A549 (cell line): ENCODE data around the gene RAB4B. TPM values are rescaled to one million over a fixed set of nuclear protein-coding genes. Genes with fewer than 3 reads are reported as not detected.

Experiments used
- ATAC-seq, 2 experiments: fragments of 200-7000 bp in 1 of 2; fragments of >200 bp in 1 of 2; cut with Nextera tagmentation in 1 of 2; cut with Tn5 transposase in 1 of 2; 3 replicates each; pipeline versions ENCODE4 v1.8.0 to v1.9.1; 2018 to 2020; ENCODE audit warnings: mild to moderate bottlenecking in 1 of 2, moderate library complexity in 1 of 2
- CTCF ChIA-PET: fragments of 300-600 bp; sonication (Branson Sonifier 250); formaldehyde crosslinking; extraction: SDS; loops from one replicate; lab custom pipeline; 2021; ENCODE audit warnings: antibody characterized with exemption, inconsistent platforms; lab: Yijun Ruan, JAX
- POLR2A ChIA-PET: fragments of 350-600 bp; formaldehyde crosslinking; extraction: SDS; loops from one replicate; lab custom pipeline; 2021; ENCODE audit warnings: antibody characterized with exemption, inconsistent platforms; lab: Yijun Ruan, JAX
- DNase-seq, 2 experiments: peaks; one replicate each; pipeline versions ENCODE4 v3.0.0 to v3.0.0-alpha.2; 2011 to 2016; ENCODE audit warnings: low read depth in 1 of 2, low spot score in 1 of 2
- FAIRE-seq: peaks from 2 replicates; lab custom pipeline; 2011; peaks lifted over from hg19 to GRCh38; lab: Jason Lieb, UNC
- H3K27ac ChIP-seq, 2 experiments: fragments of >200 bp; sonication (Bioruptor Twin); formaldehyde crosslinking; 3 replicates each; pipeline ENCODE4 v1.5.1; 2016 to 2017
- H3K4me1 ChIP-seq: fragments of >200 bp; sonication (Bioruptor Twin); formaldehyde crosslinking; 3 replicates; pipeline ENCODE4 v1.6.1; 2016
- H3K4me2 ChIP-seq: fragments of >200 bp; sonication (Bioruptor Twin); formaldehyde crosslinking; 3 replicates; pipeline ENCODE4 v1.6.1; 2016
- H3K4me3 ChIP-seq: fragments of >200 bp; sonication (Bioruptor Twin); formaldehyde crosslinking; 3 replicates; pipeline ENCODE4 v1.5.1; 2016
- H3K9me3 ChIP-seq: fragments of >200 bp; sonication (Bioruptor Twin); formaldehyde crosslinking; 3 replicates; pipeline ENCODE4 v1.6.1; 2016
- CBX2 ChIP-seq: fragments of 200-600 bp; sonication (generic); IDR thresholded peaks from 2 replicates; pipeline ENCODE4 v1.6.1; 2016; ENCODE audit warnings: low read depth, mild to moderate bottlenecking, borderline replicate concordance
- CBX8 ChIP-seq: fragments of 200-600 bp; sonication (generic); IDR thresholded peaks from 2 replicates; pipeline ENCODE4 v1.6.1; 2016
- CEBPB ChIP-seq, 2 experiments: fragments of >200 bp in 1 of 2; sonication (Bioruptor Twin) in 1 of 2; formaldehyde crosslinking in 1 of 2; IDR thresholded peaks; 2 replicates each; pipeline ENCODE4 v1.6.1; 2012 to 2016
- CHD2 ChIP-seq: fragments of 150-350 bp; IDR thresholded peaks from 2 replicates; pipeline ENCODE4 v1.6.1; 2014; ENCODE audit warnings: low read length; ENCODE audit not compliant: partially characterized antibody
- EHMT2 ChIP-seq: fragments of 200-600 bp; sonication (generic); IDR thresholded peaks from 2 replicates; pipeline ENCODE4 v1.6.1; 2016; ENCODE audit warnings: antibody characterized with exemption, low read depth, mild to moderate bottlenecking, moderate library complexity
- EP300 ChIP-seq, 2 experiments: fragments of >200 bp; sonication (Bioruptor Twin); formaldehyde crosslinking; IDR thresholded peaks; 2 replicates in 1 of 2; 3 replicates in 1 of 2; pipeline ENCODE4 v1.6.1; 2016 to 2017
- FOSB ChIP-seq: fragments of 250-450 bp; sonication (Bioruptor Pico); IDR thresholded peaks from 2 replicates; pipeline ENCODE4 v1.5.0; 2020; ENCODE audit warnings: mild to moderate bottlenecking, moderate library complexity
- FOSL2 ChIP-seq, 2 experiments: fragments of 450-650 bp in 1 of 2; fragments of >200 bp in 1 of 2; sonication (Bioruptor Twin) in 1 of 2; formaldehyde crosslinking; IDR thresholded peaks; 2 replicates each; pipeline versions ENCODE4 v1.5.0 to v1.6.1; 2016 to 2020; ENCODE audit warnings: mild to moderate bottlenecking in 1 of 2, moderate library complexity in 1 of 2
- HDAC2 ChIP-seq: fragments of 200-600 bp; sonication (generic); IDR thresholded peaks from 2 replicates; pipeline ENCODE4 v1.6.1; 2016
- HEYL ChIP-seq: fragments of 250-450 bp; sonication (Bioruptor Pico); IDR thresholded peaks from 2 replicates; pipeline ENCODE4 v1.8.0; 2021; ENCODE audit warnings: mild to moderate bottlenecking, moderate library complexity
- HOXA7 ChIP-seq: fragments of 250-450 bp; sonication (Bioruptor Pico); IDR thresholded peaks from 2 replicates; pipeline ENCODE4 v1.5.0; 2020; ENCODE audit warnings: mild to moderate bottlenecking, moderate library complexity
- HOXB13 ChIP-seq: fragments of 250-450 bp; sonication (Bioruptor Pico); IDR thresholded peaks from 2 replicates; pipeline ENCODE4 v1.5.0; 2020; ENCODE audit warnings: low read depth, mild to moderate bottlenecking, moderate library complexity
- JUNB ChIP-seq: fragments of >200 bp; sonication (Bioruptor Twin); formaldehyde crosslinking; IDR thresholded peaks from 2 replicates; pipeline ENCODE4 v1.6.1; 2016
- KDM1A ChIP-seq: fragments of 200-600 bp; sonication (generic); IDR thresholded peaks from 2 replicates; pipeline ENCODE4 v1.6.1; 2016; ENCODE audit warnings: low read depth, mild to moderate bottlenecking
- KDM5A ChIP-seq: fragments of 200-600 bp; sonication (generic); IDR thresholded peaks from 2 replicates; pipeline ENCODE4 v1.6.1; 2016; ENCODE audit warnings: antibody characterized with exemption, mild to moderate bottlenecking
- MAFK ChIP-seq: fragments of 450-650 bp; IDR thresholded peaks from 2 replicates; pipeline ENCODE4 v1.6.1; 2014; ENCODE audit not compliant: partially characterized antibody
- MAZ ChIP-seq: fragments of 150-350 bp; IDR thresholded peaks from 2 replicates; pipeline ENCODE4 v1.6.1; 2014; ENCODE audit warnings: antibody characterized with exemption, low read depth, low read length, borderline replicate concordance
- NPAS2 ChIP-seq: fragments of 250-450 bp; sonication (Bioruptor Pico); IDR thresholded peaks from 2 replicates; pipeline ENCODE4 v1.8.0; 2022; ENCODE audit warnings: mild to moderate bottlenecking, moderate library complexity, borderline replicate concordance
- NR3C1 ChIP-seq: fragments of >200 bp; sonication (Bioruptor Twin); formaldehyde crosslinking; IDR thresholded peaks from 3 replicates; pipeline ENCODE4 v1.6.1; 2017
- POLR2A ChIP-seq: IDR thresholded peaks from 2 replicates; pipeline ENCODE4 v1.6.1; 2012; ENCODE audit warnings: mild to moderate bottlenecking, low read length
- POLR2AphosphoS2 ChIP-seq: conservative IDR thresholded peaks from 2 replicates; pipeline ENCODE4 v1.6.1; 2012; ENCODE audit warnings: low read length, improper control_type of control experiment, inconsistent platforms
- RAD21 ChIP-seq, 2 experiments: fragments of >200 bp in 1 of 2; sonication (Bioruptor Twin) in 1 of 2; formaldehyde crosslinking in 1 of 2; IDR thresholded peaks in 1 of 2; conservative IDR thresholded peaks in 1 of 2; 2 replicates in 1 of 2; 3 replicates in 1 of 2; pipeline ENCODE4 v1.6.1; 2012 to 2018; ENCODE audit warnings: inconsistent platforms in 1 of 2
- RCOR1 ChIP-seq: fragments of 150-350 bp; IDR thresholded peaks from 2 replicates; pipeline ENCODE4 v1.6.1; 2014; ENCODE audit warnings: antibody characterized with exemption, low read length, low read depth
- RNF2 ChIP-seq: fragments of 200-600 bp; sonication (generic); IDR thresholded peaks from 2 replicates; pipeline ENCODE4 v1.6.1; 2016; ENCODE audit warnings: low read depth, mild to moderate bottlenecking, antibody characterized with exemption, moderate library complexity, borderline replicate concordance
- SMC3 ChIP-seq: fragments of >200 bp; sonication (Bioruptor Twin); formaldehyde crosslinking; IDR thresholded peaks from 3 replicates; pipeline ENCODE4 v1.6.1; 2018; ENCODE audit warnings: inconsistent platforms
- SREBF2 ChIP-seq: fragments of 450-650 bp; IDR thresholded peaks from 2 replicates; pipeline ENCODE4 v1.6.1; 2014; ENCODE audit warnings: mild to moderate bottlenecking, moderate library complexity
- ZFP36 ChIP-seq: fragments of 450-650 bp; IDR thresholded peaks from 2 replicates; pipeline ENCODE4 v1.6.1; 2014; ENCODE audit warnings: borderline replicate concordance; ENCODE audit not compliant: partially characterized antibody
- ZSCAN20 ChIP-seq: fragments of 250-450 bp; sonication (Bioruptor Pico); IDR thresholded peaks from 2 replicates; pipeline ENCODE4 v1.8.0; 2022; ENCODE audit warnings: mild to moderate bottlenecking, moderate library complexity
- WGBS: methylation state at CpG from one replicate; pipeline ENCODE4 v1.1.6; 2017; ENCODE audit errors: missing lambda C conversion rate; 5-methylcytosine and 5-hydroxymethylcytosine counted together
- polyA plus RNA-seq, 4 experiments: library from polyadenylated mRNA; depleted of rRNA in 3 of 4; stranded (reverse); fragments of >200 nt; fragmentation: RNase III in 1 of 4; extraction: RNeasy Plus Mini Kit Qiagen cat#74134 plus additional on column Dnase treatment in 1 of 4; gene quantifications; 2 replicates in 3 of 4; 3 replicates in 1 of 4; pipeline ENCODE4 v1.2.3, GENCODE V29; 2011 to 2017
- TF ChIP-seq, protein P1 (sequence below): fragments of 250-450 bp; sonication (Bioruptor Pico); IDR thresholded peaks from 2 replicates; pipeline ENCODE4 v1.5.0; 2020; ENCODE audit warnings: low read depth, mild to moderate bottlenecking, moderate library complexity
- TF ChIP-seq, protein P2 (sequence below): fragments of >200 bp; sonication (Bioruptor Twin); formaldehyde crosslinking; IDR thresholded peaks from 3 replicates; pipeline ENCODE4 v1.6.1; 2016
- TF ChIP-seq, protein P3 (sequence below): fragments of >200 bp; sonication (Bioruptor Twin); formaldehyde crosslinking; IDR thresholded peaks from 2 replicates; pipeline ENCODE4 v1.6.1; 2016
- TF ChIP-seq, protein P4 (sequence below): IDR thresholded peaks from 2 replicates; pipeline ENCODE4 v1.6.1; 2012

RAB4B gene
- polyA plus RNA-seq, 2 of the 4 experiments (the other 2 are of a cell fraction) = 20.7 to 22.9 TPM

DNA sequence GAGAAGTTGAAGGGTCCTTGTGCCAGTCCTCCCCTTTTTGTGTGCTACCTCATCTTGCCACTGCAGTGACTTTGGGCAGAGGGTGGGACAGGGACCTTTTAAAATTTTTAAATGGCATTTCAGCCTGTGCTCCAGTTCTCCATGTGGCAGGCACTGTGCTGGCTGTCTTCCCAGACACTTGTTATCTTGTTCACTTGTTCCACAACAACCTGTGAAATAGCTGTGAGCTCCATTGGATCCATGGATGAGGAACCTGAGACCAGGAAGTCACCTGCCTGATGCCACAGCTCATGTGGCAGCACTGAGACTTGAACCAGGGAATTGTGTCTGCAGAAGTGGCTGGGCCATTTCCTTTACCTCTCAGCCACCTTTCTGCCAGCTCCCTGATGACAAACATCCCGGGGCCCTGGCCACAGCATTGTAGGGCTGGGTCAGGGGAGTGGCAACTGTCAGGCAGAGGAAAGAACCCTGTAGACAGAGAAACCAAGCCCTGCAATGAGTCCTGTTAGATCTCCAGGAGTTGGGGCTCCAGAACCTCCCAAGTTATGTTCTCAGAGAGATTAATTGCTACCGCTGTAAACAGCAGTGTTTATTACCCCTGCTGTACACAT lies 27.3 kb downstream of the RAB4B start:
- no peak for FAIRE-seq
- ATAC-seq = no peak
- POLR2A ChIA-PET = interaction anchor here (0.7 to 3.3 kb wide), 2 partner anchors 15 to 27 kb away, joined by 3 to 17 read pairs; partner anchors contain the start of gene RAB4B

DNA sequence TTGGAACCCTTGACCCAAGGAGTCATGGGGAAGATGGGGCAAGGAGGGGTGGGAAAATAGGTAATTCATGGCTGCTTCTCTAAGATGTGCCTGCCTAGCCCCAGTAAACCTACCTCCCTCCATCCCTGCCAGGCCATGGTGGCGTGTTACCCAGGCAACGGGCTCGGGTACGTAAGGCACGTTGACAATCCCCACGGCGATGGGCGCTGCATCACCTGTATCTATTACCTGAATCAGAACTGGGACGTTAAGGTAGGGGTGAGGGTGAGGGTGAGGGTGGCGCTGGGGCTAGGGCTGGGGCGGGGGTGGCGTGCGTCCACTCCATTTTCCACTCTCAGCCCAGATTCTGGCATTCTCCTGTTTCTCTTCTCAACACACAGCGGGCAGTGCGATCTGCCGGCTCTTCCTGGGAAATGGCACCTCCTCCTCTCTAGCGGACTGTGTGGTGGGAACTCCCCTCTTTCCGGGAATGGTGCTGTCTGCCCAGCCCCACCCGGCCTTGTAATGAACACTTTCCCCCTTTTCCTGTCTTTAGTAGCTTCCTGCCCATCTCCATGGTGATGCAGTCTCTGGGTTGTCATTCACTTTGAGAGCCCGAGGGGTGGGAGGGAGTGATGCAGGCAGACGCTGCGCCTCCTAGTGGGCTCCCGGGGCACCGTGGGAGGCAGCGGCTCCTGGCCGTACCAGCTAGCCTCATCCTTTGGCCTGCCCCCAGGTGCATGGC lies 28.5 kb downstream of the RAB4B start:
- no peak for FAIRE-seq
- Histone ChIP-seq H3K9me3 (no peaks in the 10 kb centered on the region), H3K4me1 (peaks cover 44% of the 10 kb centered on the region), H3K4me3 (no peak overlapping the region), H3K27ac (no peak overlapping the region), H3K4me2 (no peak overlapping the region)
- ChIA-PET CTCF (interaction anchor here (0.6 to 15.7 kb wide), 57 partner anchors 8 to 507 kb away, joined by 3 to 162 read pairs (median 4); partner anchors contain the start of genes ACTMAP, CYP2F1, EGLN2 and MIA), POLR2A (interaction anchor here (0.5 to 3.3 kb wide), 7 partner anchors 8 to 143 kb away, joined by 3 to 17 read pairs (median 5); partner anchors contain the start of genes ACTMAP, EGLN2, NUMBL and RAB4B)
- ATAC-seq = peak; percentile 58 to 81
- peak; percentile 90 to 100 for DNase-seq
- 66% methylated on average over 26 of the region's 26 CpGs for WGBS
- TF ChIP-seq POLR2A (no peak), NR3C1 (no peak), EHMT2 (no peak), HOXA7 (CRISPR knock-in tag) (no peak), RAD21 (conservative IDR thresholded peaks at IDR 0.05 in 1 of 2, IDR thresholded peaks at IDR 0.05 in 1 of 2) (peak; percentile 62 to 63), KDM5A (no peak), ZSCAN20 (CRISPR knock-in tag) (no peak), ZFP36 (no peak), KDM1A (no peak), CBX2 (no peak), FOSL2 (IDR thresholded peaks at IDR 0.05) (no peak), FOSL2 (CRISPR knock-in tag; IDR thresholded peaks at IDR 0.05) (0 out of 2 replicates have a peak, but pooled peaks have one; percentile 19), NPAS2 (CRISPR knock-in tag) (no peak), SREBF2 (no peak), JUNB (no peak), RCOR1 (no peak), FOSB (CRISPR knock-in tag) (no peak), HOXB13 (no peak), POLR2AphosphoS2 (peak; percentile 88; the same call in 1 of the 2 replicates), EP300 (IDR thresholded peaks at IDR 0.05) (no peak), HEYL (CRISPR knock-in tag) (no peak), HDAC2 (no peak), SMC3 (peak; percentile 79), CBX8 (no peak), RNF2 (no peak), CHD2 (no peak)
- TF ChIP-seq, protein P1, sequence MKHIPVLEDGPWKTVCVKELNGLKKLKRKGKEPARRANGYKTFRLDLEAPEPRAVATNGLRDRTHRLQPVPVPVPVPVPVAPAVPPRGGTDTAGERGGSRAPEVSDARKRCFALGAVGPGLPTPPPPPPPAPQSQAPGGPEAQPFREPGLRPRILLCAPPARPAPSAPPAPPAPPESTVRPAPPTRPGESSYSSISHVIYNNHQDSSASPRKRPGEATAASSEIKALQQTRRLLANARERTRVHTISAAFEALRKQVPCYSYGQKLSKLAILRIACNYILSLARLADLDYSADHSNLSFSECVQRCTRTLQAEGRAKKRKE (CRISPR knock-in tag) = peak; percentile 36; the same call in 1 of the 2 replicates
- TF ChIP-seq, protein P2, sequence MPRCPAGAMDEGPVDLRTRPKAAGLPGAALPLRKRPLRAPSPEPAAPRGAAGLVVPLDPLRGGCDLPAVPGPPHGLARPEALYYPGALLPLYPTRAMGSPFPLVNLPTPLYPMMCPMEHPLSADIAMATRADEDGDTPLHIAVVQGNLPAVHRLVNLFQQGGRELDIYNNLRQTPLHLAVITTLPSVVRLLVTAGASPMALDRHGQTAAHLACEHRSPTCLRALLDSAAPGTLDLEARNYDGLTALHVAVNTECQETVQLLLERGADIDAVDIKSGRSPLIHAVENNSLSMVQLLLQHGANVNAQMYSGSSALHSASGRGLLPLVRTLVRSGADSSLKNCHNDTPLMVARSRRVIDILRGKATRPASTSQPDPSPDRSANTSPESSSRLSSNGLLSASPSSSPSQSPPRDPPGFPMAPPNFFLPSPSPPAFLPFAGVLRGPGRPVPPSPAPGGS = no peak
- TF ChIP-seq, protein P3, sequence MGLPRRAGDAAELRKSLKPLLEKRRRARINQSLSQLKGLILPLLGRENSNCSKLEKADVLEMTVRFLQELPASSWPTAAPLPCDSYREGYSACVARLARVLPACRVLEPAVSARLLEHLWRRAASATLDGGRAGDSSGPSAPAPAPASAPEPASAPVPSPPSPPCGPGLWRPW = no peak
- TF ChIP-seq, protein P4, sequence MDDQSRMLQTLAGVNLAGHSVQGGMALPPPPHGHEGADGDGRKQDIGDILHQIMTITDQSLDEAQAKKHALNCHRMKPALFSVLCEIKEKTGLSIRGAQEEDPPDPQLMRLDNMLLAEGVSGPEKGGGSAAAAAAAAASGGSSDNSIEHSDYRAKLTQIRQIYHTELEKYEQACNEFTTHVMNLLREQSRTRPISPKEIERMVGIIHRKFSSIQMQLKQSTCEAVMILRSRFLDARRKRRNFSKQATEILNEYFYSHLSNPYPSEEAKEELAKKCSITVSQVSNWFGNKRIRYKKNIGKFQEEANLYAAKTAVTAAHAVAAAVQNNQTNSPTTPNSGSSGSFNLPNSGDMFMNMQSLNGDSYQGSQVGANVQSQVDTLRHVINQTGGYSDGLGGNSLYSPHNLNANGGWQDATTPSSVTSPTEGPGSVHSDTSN = no peak

More for the DNA sequence above, 27.3 kb downstream of the RAB4B start:
- no peak overlapping the region for H3K4me3 ChIP-seq
- H3K27ac ChIP-seq = no peak overlapping the region
- CTCF ChIA-PET = interaction anchor here (0.8 to 15.7 kb wide), 24 partner anchors 9 to 503 kb away, joined by 3 to 162 read pairs (median 5); partner anchors contain the start of genes MIA and RAB4B
- no peaks in the 10 kb centered on the region for H3K9me3 ChIP-seq
- no peak for DNase-seq
- no peak for TF ChIP-seq CEBPB (IDR thresholded peaks at IDR 0.05)
- TF ChIP-seq, protein P3 = no peak
- TF ChIP-seq MAZ = no peak
- TF ChIP-seq MAFK = no peak
- no peak for TF ChIP-seq EHMT2
- TF ChIP-seq KDM5A = no peak
- no peak for TF ChIP-seq HDAC2
- H3K4me1 ChIP-seq = peaks cover 57% of the 10 kb centered on the region
- no peak overlapping the region for H3K4me2 ChIP-seq
- WGBS = 74% methylated on average over 2 of the region's 2 CpGs
